Smooth muscle cell of the pulmonary artery (primary cell): ENCODE measurements around the gene NFS1. TPM values are rescaled to one million over a fixed set of nuclear protein-coding genes. Genes with fewer than 3 reads are reported as not detected.

Source experiments
- total RNA-seq: library from RNA; depleted of rRNA; stranded (reverse); fragments of >200 nt; gene quantifications from 2 replicates; pipeline ENCODE4 v1.2.3, GENCODE V29; 2014

NFS1 gene
- 55.8 and 61.7 TPM in 2 replicates for total RNA-seq

GRCh38 chr20:35699127-35699956 is at the start of gene NFS1, which contains the start of gene ROMO1:
NFS1 (minus strand) TSS chr20:35699352; CDS start chr20:35699288, 64 bp downstream.
ROMO1 (plus strand) TSS chr20:35699405; CDS start chr20:35699633, 228 bp downstream.

DNA sequence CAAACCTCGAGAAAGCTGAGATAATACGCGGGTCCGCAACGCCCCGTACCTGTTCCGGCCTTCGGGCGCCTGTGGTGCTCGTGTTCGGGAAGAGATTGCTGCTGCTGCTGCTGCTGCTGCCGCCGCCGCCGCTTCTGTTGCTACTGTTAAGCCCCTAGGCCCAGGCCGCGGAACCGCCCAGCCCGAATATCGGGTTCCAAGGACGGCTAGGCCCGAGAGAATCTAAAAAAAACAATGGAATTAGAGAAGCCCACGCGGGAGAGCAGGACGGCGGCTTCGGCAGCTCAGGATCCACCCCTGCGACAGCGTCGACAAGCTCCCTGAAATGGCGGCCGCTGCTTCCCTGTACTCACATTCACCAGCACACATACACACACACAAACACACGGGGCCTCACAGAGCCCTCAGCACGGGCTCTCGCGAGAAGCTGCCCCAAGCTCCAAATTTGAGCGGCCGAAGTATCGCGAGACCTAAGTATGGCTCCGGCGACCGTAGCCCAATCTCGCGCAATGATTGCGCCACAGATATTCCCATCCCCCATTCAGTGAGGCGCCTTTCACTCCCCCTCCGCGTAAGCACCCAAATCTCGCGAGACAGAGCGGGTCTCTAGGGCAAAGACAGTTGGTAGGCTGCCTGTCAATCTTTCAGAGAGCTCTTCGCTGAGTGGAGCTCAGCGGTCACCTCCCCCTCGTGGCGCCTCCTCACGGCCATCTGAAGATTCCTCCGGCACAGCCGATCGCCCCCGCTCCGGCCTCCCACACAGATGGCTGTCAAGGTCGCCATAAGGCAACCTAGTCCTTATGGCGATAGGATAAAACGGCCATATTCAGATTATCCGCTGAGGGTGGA is 43.0 kb upstream of the NFS1 start, which contains the start of gene RBM39:
Gene RBM39 (minus strand): TSS at position 369 of the 849 bp plus-strand sequence. CDS start 1,386 bp downstream, outside the sequence.

DNA sequence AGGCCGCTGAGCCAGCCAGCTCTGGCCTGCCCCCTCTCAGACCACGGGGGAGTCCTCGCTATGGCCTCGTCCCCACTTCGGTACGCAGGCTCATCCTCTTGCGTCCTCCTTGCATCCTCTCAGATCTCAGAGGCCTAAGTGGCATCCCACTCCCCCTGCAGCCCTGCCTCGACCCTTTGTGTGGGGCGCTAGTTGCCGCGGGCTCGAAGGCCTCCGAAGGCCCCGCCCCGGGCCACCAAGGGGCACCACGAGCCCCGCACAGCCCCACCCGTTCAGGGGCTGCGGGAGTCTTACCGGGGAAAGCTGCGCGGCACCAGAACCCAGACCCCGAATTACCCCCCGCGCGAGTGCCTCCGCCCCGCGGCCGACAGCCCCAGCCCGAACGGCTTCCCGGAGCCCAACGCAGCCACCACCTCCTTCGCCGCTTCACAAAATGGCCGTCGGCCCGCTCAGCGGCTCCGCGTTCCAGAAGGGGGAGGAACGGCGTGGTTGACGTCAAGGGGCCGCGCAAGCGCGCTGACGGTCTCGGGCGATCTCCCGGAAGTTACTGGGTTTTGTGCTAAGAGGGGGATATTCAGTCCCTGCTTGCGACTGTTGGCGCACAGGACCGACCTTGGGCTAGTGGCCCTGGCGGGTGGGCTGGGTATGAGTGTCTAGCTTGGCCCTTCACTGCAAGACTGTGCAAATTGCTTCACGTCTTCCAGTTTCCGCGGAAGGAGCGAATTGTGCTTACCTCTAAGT is 34.5 kb downstream of the NFS1 start, which contains the start of the genes CPNE1 and RBM12:
Gene CPNE1 (minus strand): TSS at position 435 of the 741 bp plus-strand sequence. CDS start 31,977 bp downstream, outside the sequence.
Gene RBM12 (minus strand): TSS at position 435 of the 741 bp plus-strand sequence. CDS start 9,578 bp downstream, outside the sequence.

Other genes with a start within 250 kb of the NFS1 start
- 38.4 and 61.1 TPM in 2 replicates for gene CEP250, start 243.8 kb downstream of the NFS1 start, total RNA-seq
- not detected in 2 replicates for gene C20orf173, start 169.7 kb downstream of the NFS1 start, total RNA-seq
- gene ERGIC3, start 157.3 kb downstream of the NFS1 start, total RNA-seq: 479 and 518 TPM in 2 replicates
- gene SPAG4, start 83.5 kb downstream of the NFS1 start, total RNA-seq: 18.4 and 23.3 TPM in 2 replicates
- 103 and 159 TPM in 2 replicates for gene CPNE1, start 34.5 kb downstream of the NFS1 start, total RNA-seq
- gene RBM12, start 34.5 kb downstream of the NFS1 start, total RNA-seq: 39.8 and 40.2 TPM in 2 replicates
- gene ROMO1, start 53 bp upstream of the NFS1 start, total RNA-seq: 98.0 and 100 TPM in 2 replicates
- 237 and 252 TPM in 2 replicates for gene RBM39, start 42.9 kb upstream of the NFS1 start, total RNA-seq
- 43.9 and 53.5 TPM in 2 replicates for gene PHF20, start 72.7 kb upstream of the NFS1 start, total RNA-seq